ENCODE data around the gene KIF26B. TPM values are rescaled to one million over a fixed set of nuclear protein-coding genes. Genes with fewer than 3 reads are reported as not detected.

Gene KIF26B
- under 1 TPM; 0.31 to 0.36 TPM for total RNA-seq
- long read RNA-seq = 0 reads

DNA sequence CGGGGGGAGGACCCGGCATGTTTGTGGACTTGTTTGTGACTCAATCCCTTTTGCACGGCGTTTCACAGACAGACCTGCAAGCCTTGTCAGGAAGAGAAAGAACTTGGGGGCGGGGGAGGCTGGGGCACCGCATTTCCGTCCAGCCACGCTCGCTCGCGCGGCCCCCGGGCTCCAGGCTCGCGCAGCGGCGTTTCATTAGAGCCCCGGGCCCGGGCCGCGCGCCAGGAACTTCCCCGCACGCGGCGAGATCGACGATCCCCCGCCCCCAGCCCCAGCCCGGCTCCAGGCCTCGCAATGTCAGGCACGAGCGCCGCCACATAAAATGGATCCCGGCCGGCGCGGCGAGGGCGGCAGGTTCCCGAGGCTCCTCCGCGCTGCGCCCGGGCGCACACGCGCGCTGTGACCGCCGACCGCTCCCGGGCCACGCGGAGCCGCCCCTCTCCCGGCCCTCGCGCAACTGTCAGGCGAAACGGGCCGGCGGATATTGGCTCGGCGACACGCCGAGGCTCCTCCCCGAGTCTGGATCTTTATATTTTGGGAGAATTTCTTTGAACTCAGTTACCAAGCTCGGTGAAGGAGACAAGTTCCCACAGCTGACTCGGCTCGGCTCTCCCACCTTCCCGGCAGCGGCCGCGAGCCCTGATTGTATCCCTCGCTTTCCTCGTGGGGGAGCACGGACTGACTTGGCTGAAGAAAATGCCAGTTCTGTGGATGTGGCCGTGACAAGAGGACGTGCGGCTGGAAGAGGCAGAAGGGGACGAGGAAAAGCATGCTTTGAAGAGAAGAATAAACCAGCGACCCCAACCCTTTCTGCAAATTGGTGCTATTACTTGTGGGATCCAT, at the start of gene KIF26B:
Gene KIF26B, plus strand, starts transcription at position 557 of the 843 bp plus-strand sequence. CDS start 440 bp downstream, outside the sequence.
- peak in 1 of 2 donors; percentile 31 for DNase-seq
- intact Hi-C loops (cut with DNase I, micrococcal nuclease) = loop anchor here (5.0 to 10.0 kb wide), 2 partner anchors 840 to 853 kb away; no protein-coding TSS in a partner anchor
- ATAC-seq = no peak

DNA sequence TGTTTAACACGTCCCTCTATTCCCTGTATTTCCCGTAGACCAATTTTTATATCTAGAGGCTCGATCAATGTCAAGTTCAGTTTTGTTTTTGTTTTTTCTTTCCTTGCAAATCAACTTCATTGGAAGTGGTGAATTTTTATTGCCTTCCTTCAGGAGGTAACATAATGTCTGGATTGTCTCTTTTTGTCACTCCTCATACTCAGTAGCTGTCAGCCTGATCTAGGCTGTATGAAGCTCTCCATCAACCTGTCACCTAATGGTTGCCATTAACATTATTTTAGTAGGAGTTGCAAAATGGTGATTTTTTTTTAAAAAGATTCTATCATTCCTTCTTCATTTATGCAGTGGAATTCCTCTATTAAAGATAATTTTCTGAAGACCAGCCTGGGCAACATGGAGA, 49.7 kb upstream of the KIF26B start:
- ATAC-seq (no peak), DNase-seq (no peak)
- intact Hi-C loops (cut with DNase I, micrococcal nuclease) = no loop called here

DNA sequence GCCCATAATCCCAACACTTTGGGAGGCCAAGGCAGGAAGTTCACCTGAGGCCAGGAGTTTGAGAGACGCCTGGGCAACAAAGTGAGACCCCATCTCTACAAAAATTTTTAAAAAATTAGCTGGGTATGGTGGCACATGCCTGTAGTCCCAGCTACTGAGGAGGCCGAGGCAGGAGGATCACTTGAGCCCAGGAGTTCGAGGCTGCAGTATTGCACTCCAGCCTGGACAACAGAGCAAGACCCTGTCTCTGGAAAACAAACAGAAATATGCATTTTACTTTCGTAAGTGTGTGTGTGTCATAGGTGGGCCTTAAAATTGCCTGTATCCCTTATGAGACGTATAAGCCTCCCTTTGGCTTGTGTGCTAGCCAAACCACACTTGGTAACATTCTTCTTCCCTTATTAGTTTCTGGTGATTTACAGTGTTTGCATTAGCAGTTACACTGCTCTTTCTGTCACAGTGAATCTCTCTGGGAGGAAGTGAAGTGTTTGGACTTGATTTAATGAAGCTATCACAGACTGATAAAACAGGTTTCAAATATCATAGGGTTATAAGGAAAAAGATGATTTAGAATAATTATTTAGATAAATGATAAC, 48.9 kb upstream of the KIF26B start:
- ATAC-seq (no peak), DNase-seq (no peak)
- intact Hi-C loops (cut with DNase I, micrococcal nuclease) = no loop called here

DNA sequence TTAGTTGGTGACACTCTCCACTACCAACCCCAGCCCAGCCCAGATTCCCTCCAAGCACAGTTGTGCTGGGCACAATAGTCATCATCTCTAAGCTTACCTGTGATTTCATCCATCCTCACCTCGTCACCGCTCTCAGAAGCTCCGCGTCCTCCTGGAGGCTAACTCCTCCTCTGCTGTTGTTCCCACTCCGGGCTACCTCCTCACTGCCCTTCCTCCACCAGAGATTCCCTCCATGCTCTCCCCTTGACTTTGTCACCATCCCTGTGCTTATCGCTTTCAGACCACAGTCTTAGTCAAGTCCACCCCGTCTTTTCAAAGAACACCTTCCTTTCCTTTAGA, 47.0 kb upstream of the KIF26B start:
- no peak for ATAC-seq
- DNase-seq = no peak
- intact Hi-C loops (cut with DNase I, micrococcal nuclease) = no loop called here

DNA sequence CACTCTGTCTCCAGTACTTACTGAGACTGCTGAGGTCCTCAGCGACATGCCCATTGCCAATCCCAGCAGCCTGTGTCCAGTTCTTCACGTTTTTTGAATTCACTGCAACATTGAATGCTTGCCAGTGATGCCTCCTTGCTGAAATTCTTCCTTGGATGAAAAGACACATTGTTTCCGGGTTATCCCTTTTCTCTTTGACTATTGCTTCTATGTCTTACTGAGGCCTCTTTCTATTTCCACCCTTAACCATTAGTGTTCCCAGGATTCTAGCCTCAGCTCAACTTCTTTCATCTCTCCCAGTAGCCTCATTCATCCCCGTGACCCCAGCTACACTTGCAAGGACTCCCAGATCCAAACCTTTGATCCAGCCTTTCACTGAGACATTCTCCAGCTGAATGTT, 46.5 kb upstream of the KIF26B start:
- no peak for ATAC-seq
- DNase-seq = no peak
- intact Hi-C loops (cut with DNase I, micrococcal nuclease) = no loop called here

DNA sequence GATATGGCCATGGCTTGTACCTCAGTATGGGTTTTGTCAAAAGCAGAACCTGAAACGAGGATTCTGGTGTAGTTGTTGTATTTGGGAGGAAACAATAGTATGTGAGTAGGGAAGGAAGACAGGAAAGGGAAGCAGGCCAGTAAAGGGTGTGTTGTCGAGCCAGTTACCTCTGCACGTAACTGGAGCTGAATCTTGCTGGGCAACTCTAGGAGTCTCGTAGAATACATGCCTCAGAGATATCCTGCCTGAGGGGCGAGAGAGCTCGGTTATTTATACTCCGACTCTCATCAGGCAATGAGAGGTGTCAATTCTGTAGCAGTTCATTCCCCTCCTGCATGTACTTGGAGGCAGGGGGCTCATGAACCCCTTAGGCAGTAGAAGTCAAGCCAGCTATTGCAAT, 45.9 kb upstream of the KIF26B start:
- DNase-seq = no peak
- ATAC-seq = no peak
- intact Hi-C loops (cut with DNase I, micrococcal nuclease) = no loop called here

DNA sequence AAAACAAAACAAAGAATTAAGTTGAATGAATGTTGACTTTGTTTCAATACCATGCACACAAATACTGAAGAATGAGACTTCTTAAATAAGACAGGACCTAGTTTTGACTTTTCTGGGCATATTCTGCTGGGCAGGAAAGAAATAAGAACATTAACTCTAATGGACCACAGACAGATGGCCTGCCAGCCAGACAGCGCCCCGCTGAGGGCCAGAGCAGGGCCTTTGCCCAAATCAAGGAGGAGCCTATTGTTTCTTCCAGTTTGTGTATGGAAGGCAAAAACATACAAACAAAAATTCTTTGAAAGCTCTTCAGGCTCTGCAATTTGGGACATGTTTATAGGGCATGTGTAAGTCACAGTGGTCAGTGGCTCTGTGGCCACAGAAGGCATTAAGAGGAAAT, 44.4 kb upstream of the KIF26B start:
- DNase-seq (no peak), ATAC-seq (no peak)
- intact Hi-C loops (cut with DNase I, micrococcal nuclease) = no loop called here

DNA sequence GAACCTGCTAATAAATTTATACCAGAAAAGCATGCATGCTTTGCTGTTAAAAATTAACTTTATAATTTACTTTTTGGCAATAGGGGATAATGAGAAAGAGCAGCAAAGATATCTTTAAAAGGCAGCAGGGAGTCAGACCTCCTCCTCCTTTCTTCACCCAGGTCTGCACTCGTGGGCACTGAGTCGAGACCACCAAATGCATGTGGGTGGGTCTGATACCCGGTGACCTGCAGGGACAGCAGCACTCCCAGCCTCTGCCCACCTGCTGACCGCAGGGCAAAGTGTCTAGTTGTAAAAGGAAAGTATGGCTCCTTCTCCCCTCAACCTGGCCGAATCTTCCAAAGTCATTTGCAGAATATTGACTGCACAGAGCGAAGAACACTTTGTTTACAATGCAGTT, 43.7 kb upstream of the KIF26B start:
- DNase-seq (no peak), ATAC-seq (no peak)
- intact Hi-C loops (cut with DNase I, micrococcal nuclease) = no loop called here

DNA sequence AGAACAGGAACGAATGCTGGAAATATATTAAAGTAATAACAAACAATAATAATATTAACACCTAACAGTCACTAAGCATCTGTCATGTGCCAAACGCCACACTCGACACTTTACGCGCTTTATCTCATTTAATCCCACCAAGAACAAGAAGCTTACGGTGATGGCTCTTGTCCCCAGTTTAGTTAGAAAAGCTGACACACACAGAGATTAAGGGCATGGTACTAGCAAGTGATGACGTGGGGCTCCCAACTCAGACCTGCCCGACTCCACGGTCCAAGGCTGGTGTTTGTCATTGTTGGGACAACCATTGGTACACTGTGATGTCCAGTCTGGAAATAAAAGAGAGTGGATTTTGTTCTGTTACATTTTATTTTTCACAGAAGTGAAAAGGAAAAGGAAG, 41.1 kb upstream of the KIF26B start:
- no peak for ATAC-seq
- DNase-seq = no peak
- intact Hi-C loops (cut with DNase I, micrococcal nuclease) = no loop called here

DNA sequence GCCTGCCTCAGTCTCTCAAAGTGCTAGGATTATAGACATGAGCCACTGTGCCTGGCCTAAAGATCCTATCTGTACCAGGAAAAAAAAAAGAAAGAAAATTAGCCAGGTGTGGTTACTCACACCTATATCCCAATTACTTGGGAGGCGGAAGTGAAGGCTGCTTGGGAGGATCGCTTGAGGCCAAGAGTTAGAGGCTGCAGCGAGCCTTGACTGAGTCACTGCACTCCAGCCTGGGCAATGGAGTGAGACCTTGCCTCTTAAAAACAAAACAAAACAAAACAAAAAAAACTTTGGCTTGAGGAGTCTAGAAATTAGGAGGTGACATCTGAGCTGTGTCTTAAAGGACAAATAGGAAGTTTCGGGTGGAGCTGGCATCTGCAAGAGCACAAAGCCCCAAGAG, 38.7 kb upstream of the KIF26B start:
- intact Hi-C loops (cut with DNase I, micrococcal nuclease) = no loop called here
- no peak for ATAC-seq
- DNase-seq = no peak

DNA sequence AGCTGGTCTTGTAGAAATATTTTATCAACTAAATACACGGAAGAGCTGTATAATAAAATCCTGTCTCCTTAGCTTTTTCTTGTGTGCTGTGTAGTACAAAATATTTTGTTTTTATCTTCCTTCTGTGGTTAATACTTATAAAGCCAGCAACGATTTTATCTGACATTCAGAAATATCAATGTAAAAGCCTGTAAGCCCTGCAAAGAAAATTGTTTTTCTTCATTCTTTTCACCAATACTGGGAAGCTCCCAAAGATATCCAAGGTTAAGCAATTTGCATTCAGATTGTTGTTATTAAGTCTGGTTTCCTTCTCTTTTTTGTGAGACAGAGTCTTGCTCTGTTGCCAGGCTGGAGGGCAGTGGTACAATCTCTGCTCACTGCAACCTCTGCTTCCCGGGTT, 38.0 kb upstream of the KIF26B start:
- ATAC-seq (no peak), DNase-seq (no peak)
- intact Hi-C loops (cut with DNase I, micrococcal nuclease) = no loop called here

DNA sequence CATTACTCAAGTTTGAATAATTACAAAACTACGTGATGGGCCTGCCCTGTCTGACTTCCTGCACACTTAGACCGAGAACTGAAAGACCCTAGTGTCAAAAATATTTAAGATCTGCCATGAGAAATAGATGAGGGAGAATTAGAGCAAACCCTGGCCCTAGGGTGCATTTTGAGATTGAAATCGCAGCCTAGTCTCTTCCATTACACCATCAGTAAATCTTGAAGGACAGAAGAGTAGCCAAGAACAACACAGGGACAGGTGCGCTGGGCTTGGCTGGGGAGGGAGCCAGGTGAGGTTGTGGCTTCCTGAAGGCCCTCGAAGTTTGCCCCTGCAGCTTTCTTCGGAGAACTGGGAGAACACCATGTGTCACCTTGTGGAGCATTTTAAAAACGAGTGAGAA, 36.7 kb upstream of the KIF26B start:
- intact Hi-C loops (cut with DNase I, micrococcal nuclease) = no loop called here
- DNase-seq (no peak), ATAC-seq (no peak)

DNA sequence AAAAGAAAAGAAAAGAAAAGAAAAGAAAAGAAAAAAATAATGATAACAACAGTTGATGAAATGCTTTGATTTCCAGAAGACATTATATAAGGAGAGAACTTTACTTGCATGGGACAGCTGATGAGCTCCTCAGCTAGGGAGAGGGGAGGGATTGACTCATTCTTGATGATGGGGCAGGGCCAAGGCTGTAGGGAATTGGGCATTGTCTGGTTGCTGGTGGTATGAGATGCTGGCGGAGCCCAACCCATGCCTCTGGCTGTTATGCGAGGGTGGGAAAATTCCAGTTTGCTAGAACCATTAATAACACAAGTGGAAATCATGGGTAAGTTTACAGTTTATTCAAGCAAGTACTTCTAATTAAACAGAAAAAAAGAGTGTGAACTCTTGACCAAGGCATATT, 36.0 kb upstream of the KIF26B start:
- ATAC-seq (no peak), DNase-seq (no peak)
- intact Hi-C loops (cut with DNase I, micrococcal nuclease) = no loop called here

DNA sequence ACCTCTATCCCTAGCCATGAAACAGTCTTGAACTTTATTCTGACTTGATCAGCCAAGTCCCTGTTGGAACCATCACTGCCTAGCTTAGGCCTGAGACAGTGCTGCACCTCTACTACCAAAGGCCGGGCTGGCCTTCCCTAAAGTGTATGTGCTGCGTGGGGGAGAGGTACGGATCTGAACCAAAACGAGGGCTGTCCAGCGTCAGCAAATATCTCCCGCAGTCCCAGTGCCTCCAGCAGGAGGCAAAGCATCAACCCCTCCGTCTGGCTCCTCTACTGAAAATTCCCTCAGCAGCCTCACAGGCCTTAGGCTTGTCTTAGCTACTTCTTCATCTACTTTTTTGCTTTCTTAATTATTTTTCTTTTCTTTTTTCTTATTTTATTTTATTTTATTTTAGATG, 33.3 kb upstream of the KIF26B start:
- DNase-seq = no peak
- intact Hi-C loops (cut with DNase I, micrococcal nuclease) = no loop called here
- ATAC-seq = no peak

DNA sequence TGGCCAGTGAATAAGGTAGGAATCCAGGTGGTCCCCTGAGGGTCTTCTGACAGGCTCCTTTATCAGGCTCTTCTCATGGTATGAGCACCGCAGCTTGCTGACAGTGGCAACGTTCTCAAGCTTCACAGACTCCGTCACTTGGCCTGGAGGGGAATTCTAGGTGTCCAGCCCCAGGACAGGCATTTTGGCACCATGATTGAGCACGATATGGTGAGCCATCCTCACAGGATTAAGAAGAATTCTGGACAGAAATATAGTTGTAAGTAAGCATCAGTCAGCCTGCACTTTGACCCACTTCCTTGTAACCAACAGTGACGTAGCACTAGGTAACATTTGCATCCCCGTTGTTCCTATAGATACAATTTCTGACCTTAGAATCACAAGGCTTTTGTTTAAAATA, 30.5 kb upstream of the KIF26B start:
- no peak for DNase-seq
- intact Hi-C loops (cut with DNase I, micrococcal nuclease) = no loop called here

DNA sequence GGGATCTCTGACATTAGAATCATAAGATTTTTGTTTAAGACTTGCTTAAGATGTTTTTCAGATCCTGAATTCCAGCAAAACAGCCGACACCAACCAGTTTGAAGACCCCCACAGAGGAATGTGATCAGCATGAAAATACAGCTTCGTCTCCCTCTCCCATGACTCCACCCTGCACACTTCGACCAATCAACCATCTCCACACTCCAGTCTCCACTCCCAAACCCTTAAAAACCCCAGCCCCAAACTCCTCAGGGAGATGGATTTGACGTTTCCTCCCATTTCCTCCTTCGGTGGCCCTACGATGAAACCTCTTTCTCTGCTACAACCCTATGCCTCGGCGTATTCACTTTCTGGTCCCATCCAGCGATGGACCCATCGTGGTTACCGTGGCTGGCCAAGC, 30.1 kb upstream of the KIF26B start:
- ATAC-seq = no peak

More for the DNA sequence above, 30.5 kb upstream of the KIF26B start:
- ATAC-seq = no peak

DNA sequence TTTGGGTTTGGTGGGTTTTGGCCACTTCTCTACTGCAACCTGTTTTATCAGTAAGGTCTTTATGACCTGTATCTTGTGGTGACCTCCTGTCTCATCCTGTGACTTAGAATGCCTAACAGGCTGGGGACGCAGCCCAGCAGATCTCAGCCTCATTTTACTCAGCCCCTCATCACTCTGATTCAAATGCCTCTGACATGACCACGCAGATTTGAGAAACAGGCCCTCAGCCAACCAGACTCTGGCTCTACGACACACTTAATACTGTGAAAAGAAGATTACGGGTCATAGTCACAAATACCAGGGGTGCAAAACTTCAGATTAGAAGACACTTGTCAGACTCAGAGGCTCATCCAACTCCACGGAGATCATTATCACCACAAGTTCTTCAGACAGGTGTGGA, 28.3 kb upstream of the KIF26B start:
- intact Hi-C loops (cut with DNase I, micrococcal nuclease) = no loop called here
- no peak for ATAC-seq
- DNase-seq = no peak

More for the DNA sequence above, 30.1 kb upstream of the KIF26B start:
- DNase-seq = no peak
- intact Hi-C loops (cut with DNase I, micrococcal nuclease) = no loop called here

DNA sequence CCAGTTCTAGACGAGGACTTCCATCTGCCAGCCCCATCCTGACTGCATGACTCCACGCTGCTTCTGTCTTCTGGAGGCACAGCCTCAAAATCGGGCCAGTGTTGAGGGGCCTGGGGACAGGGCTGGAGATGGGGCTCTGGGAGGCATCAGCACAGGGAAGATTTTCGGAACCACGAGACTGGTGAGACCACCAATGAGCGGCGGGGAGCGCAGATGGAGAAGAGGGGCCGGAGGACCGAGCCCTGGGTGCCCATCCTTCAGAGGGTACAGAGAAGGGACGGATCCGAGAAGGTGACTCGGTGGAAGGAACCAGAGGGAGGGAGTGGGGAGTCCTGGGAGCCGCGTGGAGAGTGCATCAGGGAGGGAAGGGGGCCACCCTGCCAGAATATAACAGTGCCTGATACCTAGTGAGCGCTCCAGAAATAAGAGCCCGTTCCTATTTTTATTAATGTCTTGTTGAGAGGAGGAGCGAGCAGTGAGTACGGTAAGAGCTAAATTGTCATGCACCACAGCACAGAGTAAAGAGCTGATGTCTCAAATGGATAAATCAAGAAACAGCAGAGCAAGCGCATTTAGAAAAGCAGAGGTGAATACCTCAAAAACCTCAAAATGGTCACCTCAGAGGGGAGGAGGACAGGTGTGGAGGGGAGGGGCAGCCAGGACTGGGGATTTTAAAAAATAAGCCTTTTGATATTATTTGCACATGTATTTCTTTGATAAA, 26.2 kb upstream of the KIF26B start:
- intact Hi-C loops (cut with DNase I, micrococcal nuclease) = no loop called here
- no peak for ATAC-seq

DNA sequence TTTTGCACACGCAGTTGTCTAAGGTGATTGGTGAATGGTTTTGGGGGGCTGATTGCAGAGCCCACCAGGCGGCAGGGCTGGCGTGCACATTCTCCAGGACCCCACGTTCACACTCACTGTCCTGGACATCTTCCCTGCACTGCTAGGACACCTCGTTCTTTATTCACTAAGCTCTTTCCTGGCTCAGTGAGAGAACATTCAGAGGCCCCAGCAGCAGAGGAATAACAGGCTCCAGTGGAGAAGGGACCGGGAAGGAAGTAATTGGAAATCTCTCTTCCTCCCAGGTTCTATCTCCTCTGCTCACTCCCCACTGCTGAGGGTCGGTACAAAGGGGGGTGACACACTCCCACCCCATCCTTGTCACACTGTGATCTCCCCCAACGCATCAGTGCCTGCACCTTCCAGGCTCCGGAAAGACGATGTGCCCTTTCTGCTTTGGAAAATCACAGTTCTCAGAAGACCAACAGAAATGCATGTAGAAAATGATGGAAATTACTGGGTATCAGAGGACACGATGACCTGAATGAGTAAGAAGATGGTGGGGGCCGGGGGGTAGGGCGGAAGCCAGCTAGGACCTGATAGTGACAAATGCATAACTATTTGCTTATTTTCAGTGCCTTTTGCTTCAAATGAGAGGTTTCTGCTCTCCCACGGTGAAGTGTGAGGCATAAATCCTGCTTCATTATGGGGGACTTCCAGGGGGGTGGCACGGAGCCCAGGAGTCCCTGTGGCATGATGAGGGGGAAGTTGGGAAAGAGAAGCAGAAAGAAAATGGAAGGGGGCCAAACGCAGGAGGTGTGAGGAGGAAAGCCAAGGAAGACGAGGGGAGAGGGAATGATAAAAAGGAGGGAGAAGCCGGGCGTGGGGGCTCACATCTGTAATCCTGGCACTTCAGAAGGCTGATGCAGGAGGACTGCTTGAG, 25.2 kb upstream of the KIF26B start:
- intact Hi-C loops (cut with DNase I, micrococcal nuclease) = no loop called here
- ATAC-seq (no peak), DNase-seq (no peak)

More for the DNA sequence above, 26.2 kb upstream of the KIF26B start:
- no peak for DNase-seq

Measured in left colon (tissue), 2 donors.